ENCODE results near the gene FUT3. TPM values are rescaled to one million over a fixed set of nuclear protein-coding genes. Genes with fewer than 3 reads are reported as not detected.
"Not testable (repeated sequence)": the region's sequence is repeated elsewhere in the genome, so short reads cannot be mapped to it uniquely, and the experiment has no call there.

The FUT3 gene
- polyA plus RNA-seq (2012; ENCODE audit: insufficient read depth, insufficient read length): not detected

GRCh38 chr19:5851302-5851701 is at the start of gene FUT3:
Gene FUT3 (minus strand): TSS chr19:5851449.
- no peak within 1 kb of the TSS for H3K4me3 ChIP-seq (ENCODE audit: low read length)
- DNase-seq (ENCODE audit: low read depth, low spot score): no peak

DNA sequence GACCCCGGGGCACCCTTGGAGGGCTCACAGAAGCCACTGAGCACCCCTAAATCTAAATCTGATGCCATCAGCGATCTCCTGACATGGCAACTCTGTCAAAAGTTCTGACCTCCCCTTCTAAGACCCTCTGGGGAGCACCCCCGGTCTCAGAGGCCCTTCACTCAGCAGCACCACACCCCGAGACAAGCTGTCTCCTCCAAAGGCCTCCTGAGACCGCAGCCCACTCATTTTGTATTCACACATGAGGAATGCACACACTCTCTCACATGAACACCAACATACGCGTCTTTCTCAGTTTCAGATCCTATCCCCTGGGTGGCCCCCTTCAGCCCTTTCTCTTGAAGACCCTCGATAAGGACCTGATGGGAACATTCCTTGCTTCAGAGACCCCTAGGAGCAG is 49.7 kb upstream of the FUT3 start:
- no peak overlapping the region for H3K4me3 ChIP-seq (ENCODE audit: low read length)
- no peak for DNase-seq (ENCODE audit: low read depth, low spot score)

- DNase-seq (ENCODE audit: low read depth, low spot score): no peak
- H3K4me3 ChIP-seq (ENCODE audit: low read length): no peak overlapping the region
Measured at GRCh38 chr19:5899728-5900526, 48.7 kb upstream of the FUT3 start.

DNA sequence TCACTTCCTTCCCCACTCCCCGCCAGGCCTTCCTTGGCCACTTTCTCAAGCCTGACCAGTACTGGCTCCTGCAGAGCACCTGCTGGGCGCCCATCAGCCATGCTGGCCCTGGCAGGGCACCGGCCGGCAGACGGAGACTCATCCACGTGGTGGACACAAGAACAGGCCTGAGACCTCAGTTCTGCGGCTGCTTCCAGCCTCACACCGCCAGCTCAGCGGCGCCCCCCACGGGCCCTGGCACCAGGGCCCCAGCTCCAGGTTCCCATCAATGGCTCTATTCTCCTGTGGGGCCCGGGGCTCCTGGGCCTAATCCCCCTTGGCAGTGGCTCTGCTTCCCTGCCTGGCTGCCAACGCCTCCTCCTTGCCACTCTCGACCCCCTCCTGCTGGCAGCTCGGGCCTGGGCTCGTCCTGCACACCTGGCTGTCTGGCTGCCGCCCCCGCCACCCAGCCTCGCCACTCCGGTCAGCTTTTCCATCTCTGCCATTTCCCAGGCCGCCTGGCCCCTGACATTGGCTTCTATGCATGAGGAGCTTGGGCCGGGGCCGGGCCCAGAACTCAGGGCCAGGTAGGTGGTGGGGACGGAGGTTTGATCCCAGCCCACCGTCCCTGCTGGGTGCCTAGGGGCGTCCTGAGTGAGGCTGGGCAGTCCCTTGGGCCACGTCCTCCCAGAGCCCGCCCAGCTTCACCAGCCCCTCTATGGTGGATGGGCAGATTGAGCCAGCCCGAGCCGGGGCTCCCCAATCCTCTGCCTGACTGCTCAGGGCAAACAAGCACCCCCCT is 46.1 kb upstream of the FUT3 start:
- DNase-seq (ENCODE audit: low read depth, low spot score): no peak
- H3K4me3 ChIP-seq (ENCODE audit: low read length): no peak overlapping the region

DNA sequence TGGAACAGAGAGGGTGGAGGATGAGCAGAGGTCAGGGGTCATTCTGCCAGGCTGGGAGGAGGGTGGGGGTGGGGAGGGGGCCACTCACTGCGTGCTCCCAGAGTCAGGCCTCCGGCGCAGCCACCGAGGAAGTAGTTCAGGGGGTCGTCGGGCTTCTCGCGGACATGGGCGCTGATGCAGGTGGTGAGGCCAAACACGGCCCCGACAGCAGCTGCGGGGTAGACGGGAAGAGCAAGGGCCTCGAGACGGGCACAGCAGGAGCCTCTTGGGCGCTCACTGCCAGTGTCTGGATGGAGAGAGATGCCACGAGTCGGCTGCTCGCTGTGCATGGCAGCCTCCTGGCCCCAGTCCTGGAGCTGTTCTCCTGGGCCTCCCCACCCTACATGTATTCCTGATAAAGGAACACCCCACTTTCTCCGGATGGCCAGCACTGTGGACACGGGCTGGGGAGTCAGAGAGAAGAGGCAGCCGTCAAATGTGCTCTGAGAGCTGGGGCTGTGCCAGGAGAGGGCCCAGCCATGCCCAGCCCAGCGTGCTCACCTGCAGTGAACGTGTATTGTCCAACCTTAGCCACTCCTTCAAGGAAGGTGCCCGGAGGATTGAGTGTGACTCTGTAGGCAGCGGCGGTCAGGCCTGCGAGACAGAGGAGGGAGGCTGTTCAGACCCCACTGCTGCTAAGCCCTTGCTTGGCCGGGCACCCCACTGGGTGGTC is 45.3 kb upstream of the FUT3 start:
- DNase-seq (ENCODE audit: low read depth, low spot score): no peak
- H3K4me3 ChIP-seq (ENCODE audit: low read length): no peak overlapping the region

- H3K4me3 ChIP-seq (ENCODE audit: low read length): no peak overlapping the region
- no peak for DNase-seq (ENCODE audit: low read depth, low spot score)
Measured at GRCh38 chr19:5895890-5896289, 44.6 kb upstream of the FUT3 start.

- no peak for DNase-seq (ENCODE audit: low read depth, low spot score)
- H3K4me3 ChIP-seq (ENCODE audit: low read length): no peak overlapping the region
Measured at GRCh38 chr19:5895409-5895808, 44.2 kb upstream of the FUT3 start.

- no peak for DNase-seq (ENCODE audit: low read depth, low spot score)
- H3K4me3 ChIP-seq (ENCODE audit: low read length): no peak overlapping the region
Measured at GRCh38 chr19:5894704-5895349, 43.6 kb upstream of the FUT3 start.

GRCh38 chr19:5893907-5894703 is 42.9 kb upstream of the FUT3 start:
- DNase-seq (ENCODE audit: low read depth, low spot score): no peak
- no peak overlapping the region for H3K4me3 ChIP-seq (ENCODE audit: low read length)

GRCh38 chr19:5893296-5893903 is 42.2 kb upstream of the FUT3 start:
- H3K4me3 ChIP-seq (ENCODE audit: low read length): no peak overlapping the region
- DNase-seq (ENCODE audit: low read depth, low spot score): no peak

DNA sequence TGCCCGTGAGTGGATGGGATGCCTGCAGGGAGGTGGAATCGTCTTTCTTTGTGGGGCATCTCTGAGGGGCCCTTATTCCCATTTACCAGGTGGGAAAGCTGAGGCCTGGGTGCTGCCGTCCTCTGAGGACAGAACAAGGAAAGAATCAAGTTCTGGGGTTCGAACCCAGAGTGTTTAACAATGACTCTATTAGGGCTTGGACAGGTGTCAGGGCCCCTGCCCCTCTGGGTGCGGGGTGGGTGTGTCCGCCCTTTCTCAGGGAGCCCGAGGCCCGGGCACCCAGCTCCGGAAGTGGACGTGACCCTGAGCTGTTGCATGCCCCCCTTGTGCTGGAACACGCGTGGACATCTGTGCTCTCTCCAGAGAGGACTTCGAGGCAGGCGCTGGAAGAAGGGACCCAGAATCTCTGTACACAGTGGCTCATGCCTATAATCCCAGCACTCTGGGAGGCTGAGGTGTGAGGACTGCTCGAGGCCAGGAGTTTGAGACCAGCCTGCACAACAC is 41.6 kb upstream of the FUT3 start:
- DNase-seq (ENCODE audit: low read depth, low spot score): no peak
- no peak overlapping the region for H3K4me3 ChIP-seq (ENCODE audit: low read length)

DNA sequence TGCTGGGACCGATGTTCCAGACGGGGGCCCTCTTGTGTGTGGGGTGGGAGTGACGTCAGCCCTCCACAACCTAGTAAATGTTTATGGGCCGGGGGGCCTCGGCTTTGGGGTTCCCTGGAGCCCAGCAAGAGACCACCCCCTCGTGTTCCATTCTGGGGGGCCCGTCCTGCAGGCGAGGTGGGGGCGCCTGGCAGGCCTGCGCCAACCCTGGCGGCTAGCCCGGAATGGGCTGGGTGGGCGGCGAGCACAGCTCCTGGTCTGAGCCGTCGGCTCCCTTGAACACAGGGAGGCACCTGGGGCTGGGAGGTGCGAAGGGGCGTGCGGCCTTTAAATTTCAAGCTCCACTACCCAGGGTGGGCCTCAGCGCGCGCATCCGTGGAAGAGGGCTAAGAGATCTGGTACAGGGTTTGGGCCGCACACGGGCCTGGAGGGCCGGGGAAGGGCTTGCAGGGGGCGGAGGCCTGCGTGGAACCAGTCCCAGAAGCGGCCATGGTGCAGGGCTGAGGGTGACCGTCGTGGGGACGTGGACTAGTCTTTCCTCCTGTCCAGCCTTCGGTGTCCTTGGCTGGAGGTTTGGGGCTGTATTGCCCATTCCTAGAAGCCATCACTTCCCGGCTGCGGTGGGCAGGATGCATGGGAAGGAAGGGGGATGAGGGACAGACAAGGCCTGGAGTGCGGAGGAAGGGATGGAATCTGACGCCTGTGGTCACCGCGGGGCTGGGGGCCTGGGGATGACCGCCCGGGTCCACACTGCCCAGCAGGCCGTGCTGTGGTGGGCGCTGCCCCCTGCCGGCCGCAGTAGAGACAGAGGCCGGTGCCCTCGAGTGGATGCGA is 40.9 kb upstream of the FUT3 start:
- no peak for DNase-seq (ENCODE audit: low read depth, low spot score)
- H3K4me3 ChIP-seq (ENCODE audit: low read length): no peak overlapping the region

DNA sequence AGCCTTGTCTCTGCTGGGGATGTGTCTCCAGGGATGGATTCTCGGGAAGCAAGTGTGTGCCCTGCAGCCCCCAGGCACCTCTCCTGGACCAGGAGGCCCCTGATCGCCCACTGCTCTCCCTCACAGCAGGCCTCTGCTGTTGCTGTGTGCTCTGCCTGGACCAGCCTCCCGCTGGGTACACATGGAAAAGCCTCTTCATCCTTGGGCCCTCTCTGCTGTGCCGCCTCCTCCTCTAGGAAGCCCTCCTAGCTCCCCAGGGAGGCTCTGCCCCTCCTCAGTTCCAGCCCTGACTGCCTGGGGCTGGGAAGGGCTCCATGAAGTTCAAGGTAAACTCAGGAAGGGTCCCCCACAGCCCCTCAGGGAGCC is 40.3 kb upstream of the FUT3 start:
- H3K4me3 ChIP-seq (ENCODE audit: low read length): no peak overlapping the region
- no peak for DNase-seq (ENCODE audit: low read depth, low spot score)

DNA sequence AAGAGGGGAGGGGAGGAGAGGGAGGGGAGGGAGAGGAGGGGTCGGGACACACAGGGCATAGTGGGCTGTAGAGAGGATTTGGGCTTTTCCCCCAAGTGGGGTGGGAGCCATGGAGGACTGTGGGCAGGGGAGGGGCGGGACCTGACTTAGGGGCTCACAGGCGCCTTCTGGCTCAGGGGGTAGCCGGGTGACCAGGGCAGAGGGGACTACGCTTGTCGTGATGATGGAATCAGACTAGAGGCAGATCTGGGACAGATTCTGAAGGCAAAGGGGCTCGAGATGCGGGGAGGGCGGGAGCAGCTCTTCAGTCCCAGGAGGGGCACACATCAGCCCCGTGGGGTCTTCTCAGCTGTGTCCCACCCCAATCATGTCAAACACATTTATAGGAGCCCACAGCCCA is 38.9 kb upstream of the FUT3 start:
- no peak for DNase-seq (ENCODE audit: low read depth, low spot score)
- no peak overlapping the region for H3K4me3 ChIP-seq (ENCODE audit: low read length)

GRCh38 chr19:5889288-5889971 is 38.2 kb upstream of the FUT3 start:
- H3K4me3 ChIP-seq (ENCODE audit: low read length): no peak overlapping the region

DNA sequence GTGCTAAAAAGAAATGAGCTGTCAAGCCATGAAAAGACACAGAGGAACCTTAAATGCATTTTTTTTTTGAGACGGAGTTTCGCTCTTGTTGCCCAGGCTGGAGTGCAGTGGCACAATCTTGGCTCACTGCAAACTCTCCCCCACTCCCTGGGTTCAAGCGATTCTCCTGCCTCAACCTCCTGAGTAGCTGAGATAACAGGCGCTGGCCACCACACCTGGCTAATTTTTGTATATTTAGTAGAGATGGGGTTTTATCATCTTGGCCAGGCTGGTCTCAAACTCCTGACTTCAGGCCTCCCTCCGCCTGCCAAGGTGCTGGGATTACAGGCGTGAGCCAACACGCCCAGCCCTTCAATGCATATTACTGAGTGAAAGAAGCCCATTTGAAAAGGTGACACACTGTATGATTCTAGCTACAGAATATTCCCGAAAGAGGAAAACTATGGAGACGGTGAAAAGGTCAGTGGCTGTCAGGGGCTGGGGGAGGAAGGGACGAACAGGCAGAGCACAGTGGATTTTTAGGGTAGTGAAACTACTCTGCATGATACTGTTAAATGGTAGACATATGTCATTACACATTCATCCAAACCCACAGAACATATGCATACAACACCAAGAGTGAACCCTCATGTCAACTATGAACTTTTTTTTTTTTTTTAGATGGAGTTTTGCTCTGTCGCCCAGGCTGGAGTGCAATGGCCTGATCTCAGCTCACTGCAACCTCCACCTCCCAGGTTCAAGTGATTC is 33.0 kb upstream of the FUT3 start:
- H3K4me3 ChIP-seq (ENCODE audit: low read length); DNase-seq (ENCODE audit: low read depth, low spot score): not testable (repeated sequence)

More at GRCh38 chr19:5889288-5889971, 38.2 kb upstream of the FUT3 start:
- DNase-seq (ENCODE audit: low read depth, low spot score): no peak

Measured in Jurkat, Clone E6-1 (cell line).